ENCODE data around the gene SMCO2. TPM values are rescaled to one million over a fixed set of nuclear protein-coding genes. Genes with fewer than 3 reads are reported as not detected.

The SMCO2 gene
- total and polyA plus RNA-seq, 7 donors = 0.15 TPM; not detected in 6

DNA sequence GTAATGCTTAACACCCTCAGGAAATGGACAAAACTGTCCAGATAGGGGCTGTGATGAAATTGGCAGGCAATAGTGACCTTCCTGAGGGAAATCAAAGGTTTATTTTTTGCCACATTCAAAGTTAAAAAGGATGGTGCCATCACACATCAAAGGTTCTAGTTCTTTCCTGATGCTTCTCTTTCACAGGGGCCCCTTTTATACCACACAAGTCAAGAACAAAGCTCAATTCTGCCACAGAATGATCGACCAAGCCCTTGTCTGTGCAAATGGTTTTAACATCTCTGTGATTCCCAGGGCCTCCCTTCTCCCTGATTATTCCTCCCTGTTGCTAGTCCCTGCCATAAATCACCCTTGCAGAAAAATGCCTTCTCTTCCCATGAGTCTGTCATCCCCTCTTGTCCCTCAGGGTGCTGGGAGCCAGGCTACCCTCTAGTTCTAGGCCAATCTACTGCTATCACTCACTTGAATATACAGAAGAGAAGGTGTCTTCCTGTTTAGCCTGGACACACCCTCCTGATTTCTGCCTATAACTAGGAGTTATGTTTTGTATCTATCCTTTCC is 22.7 kb downstream of the SMCO2 start:
- DNase-seq = no peak
- 41 to 59% methylated on average over 1 of the region's 1 CpG for WGBS, 2 donors
- Histone ChIP-seq H3K9me3 (no peaks in the 10 kb centered on the region), H3K4me3 (no peak overlapping the region), H3K36me3 (no peaks in the 10 kb centered on the region), H3K27me3 (no peaks in the 10 kb centered on the region), H3K4me1 (no peaks in the 10 kb centered on the region), H3K27ac (no peak overlapping the region)
- intact Hi-C loops (cut with DNase I) = no loop called here
- TF ChIP-seq POLR2AphosphoS5 (IDR thresholded peaks at IDR 0.05) (no peak), EP300 (IDR thresholded peaks at IDR 0.05) (no peak)

DNA sequence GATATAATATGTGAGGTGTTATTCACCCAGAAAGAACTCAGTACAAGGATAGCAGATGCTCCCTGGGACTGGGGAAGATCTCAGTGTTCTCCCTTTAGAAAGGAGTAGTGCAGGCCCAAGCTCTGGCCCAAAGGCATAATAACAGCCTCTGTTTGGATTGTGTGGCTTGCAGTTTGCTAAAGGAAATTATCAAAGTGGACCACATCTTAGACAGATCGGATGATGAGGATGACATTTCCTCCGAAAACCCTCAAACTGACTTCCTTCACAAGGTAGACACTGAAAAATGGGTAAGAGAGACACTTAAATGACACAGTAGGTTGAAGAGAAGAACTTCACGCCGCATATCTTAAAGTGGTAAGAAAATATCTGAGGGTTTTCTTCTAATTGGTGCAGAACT is 26.1 kb downstream of the SMCO2 start:
- TF ChIP-seq, protein P1, sequence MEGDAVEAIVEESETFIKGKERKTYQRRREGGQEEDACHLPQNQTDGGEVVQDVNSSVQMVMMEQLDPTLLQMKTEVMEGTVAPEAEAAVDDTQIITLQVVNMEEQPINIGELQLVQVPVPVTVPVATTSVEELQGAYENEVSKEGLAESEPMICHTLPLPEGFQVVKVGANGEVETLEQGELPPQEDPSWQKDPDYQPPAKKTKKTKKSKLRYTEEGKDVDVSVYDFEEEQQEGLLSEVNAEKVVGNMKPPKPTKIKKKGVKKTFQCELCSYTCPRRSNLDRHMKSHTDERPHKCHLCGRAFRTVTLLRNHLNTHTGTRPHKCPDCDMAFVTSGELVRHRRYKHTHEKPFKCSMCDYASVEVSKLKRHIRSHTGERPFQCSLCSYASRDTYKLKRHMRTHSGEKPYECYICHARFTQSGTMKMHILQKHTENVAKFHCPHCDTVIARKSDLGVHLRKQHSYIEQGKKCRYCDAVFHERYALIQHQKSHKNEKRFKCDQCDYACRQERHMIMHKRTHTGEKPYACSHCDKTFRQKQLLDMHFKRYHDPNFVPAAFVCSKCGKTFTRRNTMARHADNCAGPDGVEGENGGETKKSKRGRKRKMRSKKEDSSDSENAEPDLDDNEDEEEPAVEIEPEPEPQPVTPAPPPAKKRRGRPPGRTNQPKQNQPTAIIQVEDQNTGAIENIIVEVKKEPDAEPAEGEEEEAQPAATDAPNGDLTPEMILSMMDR (IDR thresholded peaks at IDR 0.05) = no peak
- TF ChIP-seq POLR2A (IDR thresholded peaks at IDR 0.05) (no peak), EP300 (IDR thresholded peaks at IDR 0.05) (no peak), POLR2AphosphoS5 (IDR thresholded peaks at IDR 0.05) (no peak)
- Histone ChIP-seq H3K4me3 (no peak overlapping the region), H3K4me1 (no peaks in the 10 kb centered on the region), H3K27me3 (no peaks in the 10 kb centered on the region), H3K36me3 (no peaks in the 10 kb centered on the region), H3K27ac (no peak overlapping the region), H3K9me3 (peaks cover 0 to 8% (median under 1%) of the 10 kb centered on the region in 4 donors)
- intact Hi-C loops (cut with DNase I) = no loop called here
- no peak for DNase-seq
- WGBS, 2 donors = 46 to 90% methylated on average over 4 of the region's 4 CpGs

DNA sequence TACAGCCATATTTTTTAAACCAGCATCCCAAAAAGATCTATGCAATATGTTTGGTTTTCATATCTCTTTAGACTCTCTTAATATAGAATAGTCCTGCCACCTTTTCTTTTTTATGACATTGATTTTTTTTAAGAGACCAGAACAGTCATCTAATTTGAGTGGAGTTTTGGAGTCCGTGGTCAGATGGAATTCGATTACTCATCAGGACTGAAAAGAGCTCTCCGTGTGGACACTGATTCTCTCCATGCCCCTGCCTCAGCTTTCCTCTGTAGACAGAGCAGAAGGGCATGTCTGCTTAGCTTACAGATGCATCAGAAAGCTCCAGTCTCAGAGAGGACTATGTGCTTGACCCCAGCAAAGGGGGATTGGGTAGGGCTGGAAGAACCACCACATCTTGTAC is 27.8 kb downstream of the SMCO2 start:
- 66 to 83% methylated on average over 3 of the region's 3 CpGs for WGBS, 2 donors
- H3K36me3 ChIP-seq = no peaks in the 10 kb centered on the region
- no peaks in the 10 kb centered on the region for H3K27me3 ChIP-seq
- no peaks in the 10 kb centered on the region for H3K4me1 ChIP-seq
- DNase-seq = no peak
- H3K4me3 ChIP-seq = no peak overlapping the region
- no peak overlapping the region for H3K27ac ChIP-seq
- TF ChIP-seq POLR2AphosphoS5 (IDR thresholded peaks at IDR 0.05) (no peak), EP300 (IDR thresholded peaks at IDR 0.05) (no peak), POLR2A (IDR thresholded peaks at IDR 0.05) (no peak)
- TF ChIP-seq, protein P1 (IDR thresholded peaks at IDR 0.05) = no peak
- peaks cover 3 to 13% (median 5%) of the 10 kb centered on the region in 4 donors for H3K9me3 ChIP-seq
- intact Hi-C loops (cut with DNase I) = no loop called here

DNA sequence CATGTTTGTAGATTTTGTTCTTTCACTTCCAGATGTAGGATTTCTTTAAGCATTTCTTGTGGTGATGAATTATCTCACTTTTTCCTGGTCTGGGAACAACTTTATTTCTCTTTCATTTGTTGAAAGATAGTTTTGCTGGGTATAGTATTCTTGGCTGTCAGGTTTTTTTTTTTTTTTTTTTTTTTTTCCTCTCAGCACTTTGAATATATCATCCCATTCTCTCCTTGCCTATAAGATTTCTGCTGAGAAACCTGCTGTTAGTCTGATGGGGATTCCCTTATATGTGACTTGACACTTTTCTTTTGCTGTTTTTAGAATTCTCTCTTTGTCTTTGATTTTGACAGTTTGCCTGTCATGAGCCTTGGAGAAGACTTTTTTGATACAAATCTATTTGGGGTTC is 30.5 kb downstream of the SMCO2 start:
- Histone ChIP-seq H3K27ac (no peak overlapping the region), H3K27me3 (no peaks in the 10 kb centered on the region), H3K4me3 (no peak overlapping the region), H3K36me3 (no peaks in the 10 kb centered on the region), H3K4me1 (no peaks in the 10 kb centered on the region), H3K9me3 (peaks cover 3 to 13% (median 5%) of the 10 kb centered on the region in 4 donors)
- TF ChIP-seq, protein P1 (IDR thresholded peaks at IDR 0.05) = no peak
- intact Hi-C loops (cut with DNase I) = no loop called here
- DNase-seq = no peak

DNA sequence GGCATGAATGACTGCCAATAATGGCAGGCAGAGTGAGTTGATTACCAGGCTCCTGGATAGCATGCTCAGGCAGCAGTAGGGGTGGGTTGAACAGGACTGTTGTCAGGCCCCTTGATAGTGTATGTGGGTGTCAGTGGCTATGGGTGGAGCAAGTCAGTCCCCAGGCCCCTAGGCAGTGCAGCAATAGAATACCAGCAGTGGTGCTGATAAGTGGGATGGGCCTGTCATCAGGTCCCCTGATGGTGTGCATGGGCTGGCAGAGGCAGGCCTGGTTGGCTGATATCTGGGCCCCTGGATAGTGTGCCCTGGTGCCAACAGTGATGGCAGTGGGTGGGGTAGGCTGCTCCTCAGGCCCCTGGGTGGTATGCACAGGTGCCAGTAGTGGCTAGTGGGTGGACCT is 32.4 kb downstream of the SMCO2 start:
- DNase-seq = no peak
- H3K27ac ChIP-seq = no peak overlapping the region
- intact Hi-C loops (cut with DNase I) = no loop called here
- H3K9me3 ChIP-seq = peaks cover 3 to 13% (median 5%) of the 10 kb centered on the region in 4 donors
- no peaks in the 10 kb centered on the region for H3K36me3 ChIP-seq
- no peaks in the 10 kb centered on the region for H3K4me1 ChIP-seq
- H3K4me3 ChIP-seq = no peak overlapping the region
- H3K27me3 ChIP-seq = no peaks in the 10 kb centered on the region
- no peak for TF ChIP-seq POLR2AphosphoS5 (IDR thresholded peaks at IDR 0.05)
- TF ChIP-seq POLR2A (IDR thresholded peaks at IDR 0.05) = no peak
- TF ChIP-seq, protein P1 (IDR thresholded peaks at IDR 0.05) = no peak
- TF ChIP-seq EP300 (IDR thresholded peaks at IDR 0.05) = no peak
